ENCODE results near the gene KRT80.
"Not testable (repeated sequence)": the region's sequence is repeated elsewhere in the genome, so short reads cannot be mapped to it uniquely, and the experiment has no call there.

Gene KRT80

GRCh38 chr12:52191841-52192791 lies at the start of gene KRT80:
Gene KRT80, minus strand, starts transcription at chr12:52192014. Its CDS starts 112 bp downstream, at chr12:52191902.
- no peak for DNase-seq (ENCODE audit: low spot score)

- no peak for DNase-seq (ENCODE audit: low spot score)
Measured at GRCh38 chr12:52241205-52241842, 49.5 kb upstream of the KRT80 start.

GRCh38 chr12:52240247-52240646 lies 48.4 kb upstream of the KRT80 start:
- DNase-seq (ENCODE audit: low spot score), result not testable (repeated sequence)

GRCh38 chr12:52239767-52240166 lies 48.0 kb upstream of the KRT80 start:
- no peak for DNase-seq (ENCODE audit: low spot score)

GRCh38 chr12:52238916-52239646 lies 47.3 kb upstream of the KRT80 start:
- no peak for DNase-seq (ENCODE audit: low spot score)

GRCh38 chr12:52238207-52238840 lies 46.5 kb upstream of the KRT80 start:
- no peak for DNase-seq (ENCODE audit: low spot score)

GRCh38 chr12:52236386-52237050 lies 44.7 kb upstream of the KRT80 start:
- no peak for DNase-seq (ENCODE audit: low spot score)

- DNase-seq (ENCODE audit: low spot score), result no peak
Measured at GRCh38 chr12:52235822-52236361, 44.1 kb upstream of the KRT80 start.

- no peak for DNase-seq (ENCODE audit: low spot score)
Measured at GRCh38 chr12:52235001-52235764, 43.4 kb upstream of the KRT80 start.

GRCh38 chr12:52234223-52234810 lies 42.5 kb upstream of the KRT80 start:
- DNase-seq (ENCODE audit: low spot score), result no peak

- DNase-seq (ENCODE audit: low spot score), result no peak
Measured at GRCh38 chr12:52233462-52234207, 41.8 kb upstream of the KRT80 start.

GRCh38 chr12:52232674-52233461 lies 41.1 kb upstream of the KRT80 start, which contains the start of gene KRT7:
Gene KRT7, plus strand, starts transcription at chr12:52233243. Its CDS starts 54 bp downstream, at chr12:52233297.
- no peak for DNase-seq (ENCODE audit: low spot score)

- DNase-seq (ENCODE audit: low spot score), result no peak
Measured at GRCh38 chr12:52232203-52232673, 40.4 kb upstream of the KRT80 start.

- DNase-seq (ENCODE audit: low spot score), result no peak
Measured at GRCh38 chr12:52231305-52232202, 39.7 kb upstream of the KRT80 start.

- DNase-seq (ENCODE audit: low spot score), result no peak
Measured at GRCh38 chr12:52230364-52231281, 38.8 kb upstream of the KRT80 start.

GRCh38 chr12:52229836-52230343 lies 38.1 kb upstream of the KRT80 start:
- DNase-seq (ENCODE audit: low spot score), result no peak

All from CD4-positive, alpha-beta T cell treated with Interleukin-2 at 100 ng/mL for 4 hours (primary cell).